ELF-1 (cell line): ENCODE measurements around the gene GALNS.
"Not testable (repeated sequence)": the region's sequence is repeated elsewhere in the genome, so short reads cannot be mapped to it uniquely, and the experiment has no call there.

Experiments used
- DNase-seq: peaks from one replicate; pipeline ENCODE4 v3.0.0-alpha.2; 2016; ENCODE audit warnings: low read depth, low spot score

Gene GALNS

GRCh38 chr16:88838566-88838965 lies 18.2 kb downstream of the GALNS start:
- no peak for DNase-seq

DNA sequence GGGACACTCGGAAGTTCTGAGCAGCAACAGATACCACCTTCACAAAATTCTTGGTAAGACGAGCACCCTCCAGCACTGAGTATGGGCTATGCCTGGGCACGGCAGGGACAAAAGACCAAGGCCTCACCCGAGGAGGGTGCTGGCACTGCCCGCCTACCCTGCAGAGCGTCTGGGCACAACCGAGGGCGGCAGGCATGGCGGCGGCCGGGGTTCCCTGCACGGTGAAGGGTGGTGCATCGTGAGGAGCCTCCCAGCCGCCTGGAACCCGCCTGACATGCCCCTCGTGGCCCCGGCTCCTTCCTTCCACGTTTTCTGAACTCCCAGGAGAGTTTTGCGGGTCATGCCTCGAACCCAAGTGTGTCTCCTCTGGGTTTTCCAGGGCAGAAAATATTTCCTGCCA lies 18.9 kb downstream of the GALNS start:
- DNase-seq: no peak

DNA sequence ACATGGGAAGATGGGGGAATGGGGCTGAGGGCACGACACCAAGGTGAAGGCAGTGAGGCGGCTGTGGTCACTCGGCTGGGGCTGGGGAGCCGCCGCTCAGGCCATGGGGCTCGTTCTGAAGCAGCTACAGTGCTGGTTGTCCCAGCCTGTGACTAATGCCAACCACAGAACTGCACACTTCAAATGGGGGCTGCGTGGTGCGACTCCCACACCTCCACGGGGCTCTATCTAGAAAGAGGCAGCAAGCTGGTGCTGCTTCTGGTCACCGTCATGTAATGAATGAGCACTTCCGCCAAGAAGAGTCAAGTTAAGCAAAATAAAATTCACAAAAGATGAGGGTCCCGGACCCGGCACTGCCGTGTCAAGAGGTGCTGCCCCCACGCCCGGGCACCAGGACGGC lies 20.0 kb downstream of the GALNS start:
- no peak for DNase-seq

DNA sequence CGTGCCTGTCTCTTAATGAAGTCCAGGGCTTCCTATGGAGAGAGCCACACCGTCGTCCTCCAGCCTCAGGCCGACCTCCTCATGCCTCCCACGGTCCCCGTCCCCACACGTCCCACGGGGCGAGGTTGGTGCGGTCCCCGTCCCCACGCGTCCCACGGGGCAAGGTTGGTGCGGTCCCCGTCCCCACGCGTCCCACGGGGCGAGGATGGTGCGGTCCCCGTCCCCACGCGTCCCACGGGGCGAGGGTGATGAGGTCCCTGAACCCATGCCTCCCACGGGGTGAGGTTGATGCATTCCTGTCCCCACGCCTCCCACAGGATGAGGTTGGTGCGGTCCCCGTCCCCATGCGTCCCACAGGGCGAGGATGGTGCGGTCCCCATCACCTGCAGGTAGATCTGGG lies 20.9 kb downstream of the GALNS start:
- no peak for DNase-seq

GRCh38 chr16:88835383-88835782 lies 21.4 kb downstream of the GALNS start:
- no peak for DNase-seq

DNA sequence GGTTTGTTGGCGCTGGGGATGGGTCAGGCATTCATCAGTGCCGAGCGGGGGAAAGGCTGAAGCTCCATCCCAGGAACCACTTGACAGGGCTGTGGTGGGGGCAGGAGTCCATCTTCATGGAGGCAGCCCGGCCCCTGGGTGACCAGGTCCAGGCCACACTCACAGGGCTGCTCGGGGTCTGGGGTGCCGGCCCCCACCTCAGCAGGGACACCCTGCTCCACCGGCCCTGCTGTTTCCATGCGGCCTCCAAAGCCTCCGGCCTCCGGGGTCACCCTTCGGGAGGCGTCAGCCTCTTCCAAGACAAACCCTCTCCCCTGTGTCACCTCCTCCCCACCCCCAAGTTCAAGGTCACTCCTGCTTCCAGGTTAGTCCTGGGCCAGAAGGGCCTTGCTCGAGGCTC lies 22.1 kb downstream of the GALNS start:
- DNase-seq: no peak

DNA sequence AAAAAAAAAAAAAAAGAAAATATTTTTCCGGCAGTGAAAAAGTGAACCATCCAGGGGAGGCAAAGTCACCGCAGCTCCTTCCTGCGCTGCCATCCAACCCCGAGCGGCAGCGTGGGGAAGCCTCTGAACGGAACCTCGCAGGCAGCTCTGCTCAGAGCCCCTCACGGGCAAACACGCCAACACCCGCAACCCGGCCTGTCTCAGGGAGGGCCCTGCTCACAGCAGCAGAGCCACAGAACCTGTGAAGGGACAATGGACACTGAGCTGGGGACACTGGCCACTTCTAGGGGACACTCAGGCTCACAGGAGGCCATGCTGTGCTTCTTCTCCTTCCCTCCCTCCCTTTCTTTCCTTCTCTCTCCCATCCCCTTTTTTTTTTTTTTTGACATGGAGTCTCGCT lies 23.7 kb downstream of the GALNS start:
- DNase-seq: no peak

- no peak for DNase-seq
Observed at GRCh38 chr16:88831838-88832237, 24.9 kb downstream of the GALNS start.

DNA sequence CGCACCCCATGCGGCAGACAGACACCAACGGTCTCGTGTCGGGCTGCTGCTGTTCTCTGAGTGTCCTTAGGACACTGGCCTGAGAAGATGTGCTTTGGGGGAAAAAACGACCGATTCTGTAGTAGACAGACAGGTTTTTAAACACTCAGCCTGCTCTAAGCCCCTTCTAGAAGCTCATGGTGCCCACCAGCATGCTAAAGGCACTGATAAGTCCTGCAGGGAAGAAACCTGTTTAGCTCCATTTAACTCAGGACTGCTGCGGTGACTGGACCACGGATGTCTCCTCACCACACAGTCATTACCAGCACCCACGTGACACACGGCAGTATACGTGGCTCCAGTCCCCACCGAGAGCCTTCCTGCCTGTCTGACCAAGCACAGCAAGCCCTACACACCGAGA lies 26.0 kb downstream of the GALNS start:
- no peak for DNase-seq

GRCh38 chr16:88830258-88830657 lies 26.5 kb downstream of the GALNS start:
- DNase-seq: no peak

DNA sequence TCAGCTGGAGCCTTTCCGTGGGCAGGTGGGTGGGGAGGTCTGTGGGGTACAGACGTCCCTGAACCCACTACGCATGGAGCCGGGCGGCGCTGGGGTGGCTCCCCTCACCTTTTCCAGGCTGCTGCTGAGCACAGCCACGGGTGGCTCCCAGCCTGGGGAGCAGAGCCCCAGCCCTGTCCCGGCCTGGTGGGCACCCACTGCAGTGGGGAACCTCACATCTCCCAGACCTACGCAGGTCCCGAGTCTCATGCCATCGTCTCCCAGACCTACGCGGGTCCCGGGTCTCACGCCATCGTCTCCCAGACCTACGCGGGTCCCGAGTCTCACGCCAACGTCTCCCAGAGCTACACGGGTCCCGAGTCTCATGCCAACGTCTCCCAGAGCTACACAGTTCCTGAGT lies 28.0 kb downstream of the GALNS start:
- no peak for DNase-seq

DNA sequence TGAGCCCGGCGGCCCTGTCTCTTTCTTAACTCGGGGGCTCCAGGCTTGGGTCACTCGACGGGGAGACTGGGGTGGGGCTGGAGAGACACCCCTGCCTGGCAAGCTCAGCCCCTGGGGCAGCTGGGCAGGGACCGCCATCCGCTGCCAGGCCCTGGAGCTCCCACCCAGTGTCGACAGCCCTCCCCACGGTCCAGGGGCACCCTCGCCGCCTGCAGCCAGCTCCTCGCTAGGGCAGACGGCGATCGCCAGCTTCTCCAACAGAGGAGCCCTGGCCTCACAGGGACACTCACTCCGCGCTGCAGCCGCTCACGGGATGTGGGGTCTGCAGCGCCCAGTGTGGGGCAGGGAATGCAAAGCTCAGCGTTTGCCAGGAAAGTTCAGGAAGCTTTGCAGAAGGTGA lies 29.0 kb downstream of the GALNS start:
- no peak for DNase-seq

DNA sequence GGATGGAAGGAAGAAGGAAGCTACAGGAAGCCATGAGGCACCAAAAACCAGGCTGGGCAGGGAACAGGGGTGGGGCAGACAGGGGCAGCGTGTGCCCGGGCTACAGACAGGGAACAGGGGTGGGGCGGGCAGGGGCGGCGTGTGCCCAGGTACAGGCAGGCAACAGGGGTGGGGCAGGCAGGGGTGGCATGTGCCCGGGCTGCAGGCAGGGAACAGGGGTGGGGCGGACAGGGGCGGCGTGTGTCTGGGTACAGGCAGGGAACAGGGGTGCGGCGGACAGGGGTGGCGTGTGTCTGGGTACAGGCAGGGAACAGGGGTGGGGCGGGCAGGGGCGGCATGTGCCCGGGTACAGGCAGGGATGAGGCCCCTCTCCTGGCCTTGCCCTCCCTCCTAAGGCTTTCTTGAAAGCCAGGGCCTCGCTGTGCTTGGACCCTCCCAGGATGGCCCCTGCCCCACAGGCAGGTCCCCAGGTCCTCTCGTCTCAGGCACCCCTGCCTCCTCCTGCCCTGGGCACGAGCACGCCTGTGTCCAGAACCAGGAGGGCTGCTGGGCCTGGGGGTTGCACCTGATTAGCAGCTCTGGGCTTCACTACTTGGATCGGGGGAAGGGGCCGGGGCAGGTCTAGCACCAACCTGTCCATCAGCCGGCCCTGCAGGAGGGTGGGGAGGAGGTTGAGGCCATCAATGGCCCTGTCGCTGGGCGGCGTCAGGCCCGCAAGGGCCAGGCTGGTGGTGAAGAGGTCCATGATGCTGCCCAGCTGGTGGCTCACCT lies 30.5 kb downstream of the GALNS start:
- no peak for DNase-seq

DNA sequence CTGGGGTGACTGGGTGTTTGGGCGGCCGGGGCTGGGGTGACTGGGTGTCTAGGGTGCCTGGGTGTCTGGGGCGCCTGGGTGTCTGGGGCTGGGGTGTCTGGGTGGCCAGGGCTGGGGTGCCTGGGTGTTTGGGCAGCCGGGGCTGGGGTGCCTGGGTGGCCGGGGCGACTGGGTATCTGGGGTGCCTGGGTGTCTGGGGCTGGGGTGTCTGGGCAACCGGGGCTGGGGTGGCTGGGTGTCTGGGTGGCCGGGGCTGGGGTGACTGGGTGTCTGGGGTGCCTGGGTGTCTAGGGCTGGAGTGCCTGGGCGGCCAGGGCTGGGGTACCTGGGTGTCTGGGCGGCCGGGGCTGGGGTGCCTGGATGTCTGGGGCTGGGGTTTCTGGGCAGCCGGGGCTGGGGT lies 31.6 kb downstream of the GALNS start:
- no peak for DNase-seq

DNA sequence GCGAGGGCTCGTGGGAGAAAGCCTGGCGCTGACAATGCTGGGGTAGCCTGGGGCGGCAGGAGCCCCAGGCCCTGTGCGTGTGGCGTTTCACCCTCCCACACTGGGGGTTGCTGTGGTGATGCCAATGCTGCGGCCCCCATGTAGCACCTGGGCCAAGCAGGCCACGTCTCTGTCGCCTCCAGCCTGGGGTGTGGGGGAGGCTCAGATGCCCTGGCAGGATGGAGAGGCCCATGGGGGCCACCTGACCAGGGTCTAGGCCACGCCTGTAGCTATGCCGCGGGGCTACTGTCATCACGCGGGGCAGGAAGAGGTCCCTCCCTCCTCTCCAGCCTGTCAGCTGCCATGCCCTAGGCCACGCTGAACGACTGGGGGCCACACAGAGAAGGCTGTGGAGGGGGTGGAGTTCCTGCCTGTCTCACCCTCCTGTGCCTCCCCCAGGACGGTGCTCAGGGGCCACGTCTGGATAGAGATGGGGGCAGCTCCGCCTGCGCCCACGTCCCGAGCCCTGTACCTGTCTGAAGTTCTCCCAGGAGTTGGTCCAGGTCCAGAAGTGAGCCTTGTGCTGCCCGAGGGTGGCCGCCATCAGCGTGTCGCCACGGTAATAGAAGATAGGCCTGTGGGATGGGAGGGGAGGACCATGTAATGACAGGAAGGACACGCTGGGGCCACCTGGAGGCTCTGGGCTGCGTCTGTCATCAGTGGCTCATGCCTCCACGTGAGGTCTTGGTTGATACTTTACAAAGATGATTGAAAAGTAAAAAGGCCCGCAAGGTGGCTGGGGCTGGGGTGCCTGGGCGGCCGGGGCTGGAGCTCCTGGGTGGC lies 32.3 kb downstream of the GALNS start:
- DNase-seq: no peak

DNA sequence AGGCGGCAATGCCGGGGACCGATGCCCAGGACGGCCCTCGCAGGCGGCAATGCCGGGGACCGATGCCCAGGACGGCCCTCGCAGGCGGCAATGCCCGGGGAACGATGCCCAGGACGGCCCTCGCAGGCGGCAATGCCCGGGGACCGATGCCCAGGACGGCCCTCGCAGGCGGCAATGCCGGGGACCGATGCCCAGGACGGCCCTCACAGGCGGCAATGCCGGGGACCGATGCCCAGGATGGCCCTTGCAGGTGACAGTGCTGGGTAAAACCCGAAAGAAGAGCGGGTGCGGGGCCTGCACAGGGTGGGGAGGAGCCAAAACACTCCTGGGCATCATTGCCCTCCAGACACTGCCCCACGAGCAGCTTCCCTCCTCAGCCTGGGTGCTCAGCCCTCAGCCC lies 33.1 kb downstream of the GALNS start:
- not testable (repeated sequence) for DNase-seq

- DNase-seq: no peak
Observed at GRCh38 chr16:88822281-88823040, 34.3 kb downstream of the GALNS start.

DNA sequence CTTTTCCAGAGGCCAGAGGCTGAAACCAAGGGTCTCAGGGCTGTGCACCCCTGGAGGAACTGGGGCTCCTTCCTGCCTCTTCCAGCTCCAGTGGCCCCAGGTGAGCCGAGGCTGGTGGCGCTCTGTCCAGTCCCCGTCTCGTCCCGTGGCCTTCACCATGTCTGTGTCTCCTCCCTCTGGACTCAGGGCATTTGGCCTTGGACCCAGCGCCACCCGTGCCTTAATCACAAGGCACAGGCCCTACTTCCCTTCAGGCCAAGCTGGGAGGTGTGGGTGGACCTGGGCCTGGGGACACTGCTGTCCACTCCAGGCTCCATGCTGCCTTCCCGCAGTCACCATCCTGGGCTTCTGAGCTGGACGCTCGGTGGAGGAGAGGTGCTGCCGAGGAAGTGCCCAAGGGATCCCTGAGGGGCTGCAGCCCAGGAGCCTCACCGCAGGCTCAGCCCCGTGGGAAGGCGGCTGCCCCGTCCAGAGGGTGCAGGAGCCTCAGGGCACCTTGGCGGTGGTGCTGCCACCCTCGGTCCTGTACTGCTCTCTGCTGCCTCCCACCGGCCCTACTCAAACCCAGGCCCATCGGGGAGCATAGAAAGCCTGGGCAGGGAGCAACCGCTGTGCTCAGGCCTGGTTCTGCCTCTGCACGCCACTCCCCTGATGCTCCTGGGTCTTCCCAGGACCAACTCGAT lies 35.4 kb downstream of the GALNS start:
- DNase-seq: no peak

GRCh38 chr16:88820385-88821025 lies 36.2 kb downstream of the GALNS start:
- no peak for DNase-seq

- no peak for DNase-seq
Observed at GRCh38 chr16:88819126-88819525, 37.6 kb downstream of the GALNS start.

- no peak for DNase-seq
Observed at GRCh38 chr16:88818575-88818874, 38.2 kb downstream of the GALNS start.
